Stromal cell of bone marrow (primary cell): ENCODE results near the gene CLEC2A.
"Not testable (repeated sequence)": the region's sequence is repeated elsewhere in the genome, so short reads cannot be mapped to it uniquely, and the experiment has no call there.

ENCODE experiments used
- DNase-seq: peaks from one replicate; pipeline ENCODE4 v3.0.0-alpha.2; 2012; ENCODE audit warnings: low read depth

Gene CLEC2A, protein sequence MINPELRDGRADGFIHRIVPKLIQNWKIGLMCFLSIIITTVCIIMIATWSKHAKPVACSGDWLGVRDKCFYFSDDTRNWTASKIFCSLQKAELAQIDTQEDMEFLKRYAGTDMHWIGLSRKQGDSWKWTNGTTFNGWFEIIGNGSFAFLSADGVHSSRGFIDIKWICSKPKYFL

DNA sequence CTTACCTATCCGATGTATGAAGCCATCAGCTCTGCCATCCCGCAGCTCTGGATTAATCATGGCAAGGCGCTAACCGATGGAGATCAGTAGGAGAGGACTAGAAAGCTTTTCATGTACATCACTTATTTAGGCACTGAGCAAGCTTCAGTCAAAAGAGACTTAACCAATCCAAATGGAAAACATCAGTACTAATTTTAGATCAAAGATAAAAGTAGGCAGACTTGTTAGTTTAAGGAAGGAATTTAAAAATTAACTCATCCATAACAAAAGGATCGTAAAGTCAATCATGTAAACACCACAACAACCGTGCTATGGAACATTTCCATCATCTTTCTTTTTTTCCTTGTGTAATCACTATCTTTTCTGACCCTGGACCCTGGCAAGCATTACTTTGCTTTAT, at the start of gene CLEC2A:
CLEC2A (minus strand) TSS at position 101 of the 400 bp plus-strand sequence; CDS start at position 60, 41 bp downstream.
- DNase-seq = no peak

DNA sequence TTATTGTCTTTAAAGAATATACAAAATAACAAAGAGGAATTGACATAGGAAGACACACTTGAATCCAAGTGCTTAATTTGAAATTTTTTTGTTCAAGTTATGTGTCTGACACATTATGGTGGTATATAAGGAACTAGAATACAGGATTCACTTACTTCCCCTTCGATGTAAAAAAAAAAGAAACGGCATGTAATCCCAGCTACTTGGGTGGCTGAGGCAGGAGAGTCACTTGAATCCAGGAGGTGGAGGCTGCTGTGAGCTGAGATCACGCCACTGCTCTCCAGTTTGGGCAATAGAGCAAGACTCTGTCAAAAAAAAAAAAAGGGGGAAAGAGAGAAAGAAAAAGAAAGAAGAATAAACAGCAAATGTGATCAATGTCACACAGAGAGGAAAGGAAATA, 48.0 kb upstream of the CLEC2A start:
- no peak for DNase-seq

DNA sequence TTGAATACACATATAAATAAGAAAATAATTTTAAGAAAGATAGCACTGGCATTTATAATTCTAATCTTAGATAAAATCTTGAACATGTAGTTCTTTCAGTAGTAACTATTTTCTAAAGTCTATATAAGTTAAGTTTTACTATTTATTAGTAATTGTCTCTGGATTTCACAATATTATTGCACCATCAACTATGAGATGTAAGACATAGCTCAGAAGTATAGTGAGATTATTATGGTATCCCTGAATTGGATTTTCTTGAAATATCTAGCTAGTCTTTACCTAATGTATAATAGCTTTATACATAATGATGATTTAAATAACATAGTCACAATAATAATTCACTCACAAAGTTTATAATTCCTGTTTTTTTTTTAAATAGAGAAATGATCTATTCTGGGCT, 45.7 kb upstream of the CLEC2A start:
- DNase-seq = no peak

DNA sequence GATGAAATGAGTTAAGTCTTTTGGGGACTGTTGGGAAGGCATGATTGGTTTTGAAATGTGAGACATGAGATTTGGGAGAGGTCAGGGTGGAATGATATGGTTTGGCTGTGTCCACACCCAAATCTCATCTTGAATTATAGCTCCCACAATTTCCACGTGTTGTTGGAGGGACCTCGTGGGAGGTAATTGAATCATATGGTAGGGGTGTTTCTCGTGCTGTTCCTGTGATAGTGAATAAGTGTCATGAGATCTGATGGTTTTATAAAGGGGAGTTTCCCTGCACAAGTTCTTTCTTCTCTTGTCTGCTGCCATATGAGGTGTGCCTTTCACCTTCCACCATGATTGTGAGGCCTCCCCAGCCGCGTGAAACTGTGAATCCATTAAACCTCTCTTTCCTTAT, 44.5 kb upstream of the CLEC2A start:
- not testable (repeated sequence) for DNase-seq

DNA sequence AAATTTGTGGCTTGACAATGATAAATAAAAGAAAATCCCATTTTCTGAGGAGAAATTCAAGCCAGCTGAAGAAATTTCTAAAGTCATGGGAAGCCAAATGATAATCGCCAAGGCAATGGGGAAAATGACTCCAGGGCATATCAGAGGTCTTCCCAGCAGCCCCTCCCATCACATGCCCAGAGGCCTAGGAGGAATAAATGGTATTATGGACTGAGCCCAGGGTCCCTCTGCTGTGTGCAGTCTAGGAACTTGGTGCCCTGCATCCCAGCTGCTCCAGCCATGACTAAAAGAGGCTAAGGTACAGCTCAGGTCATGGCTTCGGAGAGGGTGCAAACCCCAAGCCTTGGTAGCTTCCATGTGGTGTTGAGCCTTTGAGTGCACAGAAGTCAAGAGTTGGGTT, 43.4 kb upstream of the CLEC2A start:
- DNase-seq = no peak

DNA sequence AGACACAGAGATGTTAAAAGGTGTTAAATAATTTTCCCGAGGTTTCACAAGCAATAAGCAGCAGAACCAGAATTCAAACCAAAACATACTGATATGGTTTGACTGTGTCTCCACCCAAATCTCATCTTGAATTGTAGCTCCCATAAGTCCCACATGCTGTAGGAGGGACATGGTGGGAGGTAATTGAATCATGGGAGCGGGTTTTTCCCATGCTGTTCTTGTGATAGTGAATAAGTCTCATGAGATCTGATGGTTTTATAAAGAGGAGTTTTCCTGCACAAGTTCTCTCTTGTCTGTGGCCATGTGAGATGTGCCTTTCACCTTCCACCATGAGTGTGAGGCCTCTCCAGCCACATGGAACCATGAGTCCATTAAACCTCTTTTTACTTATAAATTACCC, 42.6 kb upstream of the CLEC2A start:
- DNase-seq = not testable (repeated sequence)

DNA sequence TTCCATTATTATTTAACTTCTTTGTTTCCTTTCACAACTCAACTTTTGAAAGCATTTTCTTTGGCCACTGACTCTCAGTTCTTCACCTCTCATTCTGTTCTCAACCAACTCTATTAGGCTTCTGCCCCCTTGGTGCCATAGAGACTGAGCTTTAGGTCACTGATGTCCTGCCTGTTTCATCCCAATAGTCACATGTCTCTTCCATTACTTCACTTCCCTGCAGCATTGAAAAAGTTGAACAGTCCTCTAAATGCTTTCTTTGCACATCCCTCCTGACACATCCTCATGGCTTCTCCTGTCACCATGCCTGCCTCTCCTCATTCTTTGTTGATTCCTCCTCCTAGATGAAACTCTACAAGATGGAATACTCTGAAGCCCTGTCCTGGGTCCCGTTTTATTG, 41.8 kb upstream of the CLEC2A start:
- DNase-seq = no peak

DNA sequence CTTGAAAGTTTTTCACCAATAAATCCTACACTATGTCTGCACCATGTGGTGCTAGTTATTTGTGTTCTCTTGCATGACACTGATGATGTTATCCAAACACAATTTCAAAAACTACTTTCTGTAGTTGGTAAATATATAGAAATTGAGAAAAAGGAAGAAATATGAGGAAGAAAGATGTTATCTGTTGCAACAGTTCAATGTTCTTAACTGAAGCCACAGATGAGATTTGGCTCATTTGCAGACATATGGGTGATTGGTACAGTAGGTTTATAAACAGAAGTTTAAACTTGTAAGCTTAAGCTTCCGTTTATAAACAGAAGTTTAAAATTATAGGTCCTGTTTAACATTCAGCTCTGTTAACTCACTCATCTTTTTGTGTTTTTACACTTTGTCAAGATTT, 39.0 kb upstream of the CLEC2A start, which contains the start of gene CLEC12A:
CLEC12A (plus strand) TSS at position 229 of the 400 bp plus-strand sequence. CDS start 188 bp downstream, outside the sequence.
- DNase-seq = no peak

DNA sequence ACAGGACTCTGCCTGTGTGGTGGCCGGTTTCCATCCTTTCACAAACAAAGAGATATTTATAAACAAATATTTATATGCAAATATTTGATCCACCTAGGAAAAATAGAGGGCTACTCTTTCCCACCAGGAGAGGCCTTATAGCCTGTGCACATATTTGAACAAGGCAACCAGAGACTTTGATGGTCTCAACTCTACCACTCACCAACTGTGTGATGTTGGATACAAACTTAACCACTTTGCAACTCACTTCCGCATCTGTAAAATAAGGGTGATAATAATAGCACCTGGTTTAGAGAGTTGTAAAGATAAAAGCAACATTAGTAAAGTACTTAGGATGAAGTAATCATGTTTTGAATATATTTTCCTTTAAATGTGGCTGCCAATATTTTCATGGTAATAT, 37.5 kb upstream of the CLEC2A start:
- DNase-seq = no peak

DNA sequence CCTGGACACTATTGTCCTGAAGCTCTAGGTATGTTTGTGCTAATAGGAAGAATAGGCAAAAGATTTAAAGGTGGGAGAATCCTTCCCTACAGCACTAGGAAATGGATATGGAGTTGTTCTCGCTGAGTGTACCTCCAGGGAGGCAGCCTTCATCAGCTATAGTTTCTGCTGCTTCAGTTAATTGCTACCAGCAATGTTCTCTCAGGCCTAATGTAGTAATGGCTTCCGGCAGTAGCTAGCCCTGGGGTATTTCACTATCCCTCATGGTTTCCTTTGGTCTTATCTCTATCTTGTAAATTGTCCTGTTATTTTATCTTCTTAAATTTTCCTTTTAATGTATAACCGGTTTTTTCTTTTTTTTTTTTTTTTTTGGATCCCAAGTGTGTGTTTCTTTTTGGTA, 29.7 kb upstream of the CLEC2A start:
- DNase-seq = no peak

DNA sequence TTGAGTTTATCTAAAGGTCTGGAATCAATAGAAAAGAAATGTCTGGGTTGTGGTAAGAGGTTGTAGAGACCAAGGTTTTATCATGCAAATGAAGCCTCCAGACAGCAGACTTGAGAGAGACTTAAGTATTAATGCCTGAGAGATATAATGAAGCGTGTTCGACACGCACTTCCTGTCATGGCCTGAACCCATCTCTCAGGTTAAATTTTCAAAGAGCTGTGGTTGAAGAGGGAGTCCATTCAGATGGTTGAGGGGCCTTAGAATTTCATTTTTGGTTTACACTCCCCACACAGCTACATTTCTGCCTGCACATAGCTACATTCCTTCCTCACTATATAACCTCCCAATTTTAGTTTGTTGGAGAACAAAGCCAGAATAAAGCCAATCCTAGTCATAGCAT, 28.9 kb upstream of the CLEC2A start:
- DNase-seq = no peak

DNA sequence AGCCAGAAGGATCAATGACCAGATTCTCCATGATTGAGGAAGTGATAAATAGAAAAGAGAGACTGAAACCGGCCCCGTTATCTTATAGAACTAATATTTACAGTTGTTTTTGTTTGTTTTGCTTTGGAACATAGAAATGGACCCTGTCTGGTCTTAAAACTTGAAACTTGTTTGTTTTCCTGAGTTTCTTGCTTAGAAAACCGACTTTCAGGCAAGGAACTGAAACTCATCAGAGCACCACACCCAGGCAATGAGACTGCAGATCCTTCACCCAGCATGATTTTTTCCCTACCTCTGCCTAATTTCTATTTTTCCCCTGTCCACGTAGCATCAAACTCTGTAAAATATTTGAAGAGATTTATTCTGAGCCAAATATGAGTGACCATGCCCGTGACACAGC, 28.4 kb upstream of the CLEC2A start:
- no peak for DNase-seq

DNA sequence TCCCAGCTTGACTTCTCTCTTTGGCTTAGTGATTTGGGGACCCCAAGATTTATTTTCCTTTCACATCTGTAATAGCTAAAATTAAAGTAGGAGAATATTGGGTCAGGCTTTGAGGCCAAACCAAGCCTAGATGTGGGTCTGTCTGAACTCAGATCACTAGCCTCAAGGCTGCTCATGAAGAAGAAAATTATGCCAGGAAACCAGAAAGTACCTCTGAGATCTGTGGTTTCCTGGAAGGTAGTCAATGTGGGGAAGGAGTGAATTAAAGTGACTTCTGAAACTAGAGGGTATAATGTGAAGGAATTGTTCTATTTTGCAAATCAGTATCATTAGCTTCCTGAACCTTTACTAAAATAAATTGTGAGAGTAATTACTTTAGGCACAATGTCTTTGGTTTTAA, 25.7 kb upstream of the CLEC2A start:
- DNase-seq = no peak

DNA sequence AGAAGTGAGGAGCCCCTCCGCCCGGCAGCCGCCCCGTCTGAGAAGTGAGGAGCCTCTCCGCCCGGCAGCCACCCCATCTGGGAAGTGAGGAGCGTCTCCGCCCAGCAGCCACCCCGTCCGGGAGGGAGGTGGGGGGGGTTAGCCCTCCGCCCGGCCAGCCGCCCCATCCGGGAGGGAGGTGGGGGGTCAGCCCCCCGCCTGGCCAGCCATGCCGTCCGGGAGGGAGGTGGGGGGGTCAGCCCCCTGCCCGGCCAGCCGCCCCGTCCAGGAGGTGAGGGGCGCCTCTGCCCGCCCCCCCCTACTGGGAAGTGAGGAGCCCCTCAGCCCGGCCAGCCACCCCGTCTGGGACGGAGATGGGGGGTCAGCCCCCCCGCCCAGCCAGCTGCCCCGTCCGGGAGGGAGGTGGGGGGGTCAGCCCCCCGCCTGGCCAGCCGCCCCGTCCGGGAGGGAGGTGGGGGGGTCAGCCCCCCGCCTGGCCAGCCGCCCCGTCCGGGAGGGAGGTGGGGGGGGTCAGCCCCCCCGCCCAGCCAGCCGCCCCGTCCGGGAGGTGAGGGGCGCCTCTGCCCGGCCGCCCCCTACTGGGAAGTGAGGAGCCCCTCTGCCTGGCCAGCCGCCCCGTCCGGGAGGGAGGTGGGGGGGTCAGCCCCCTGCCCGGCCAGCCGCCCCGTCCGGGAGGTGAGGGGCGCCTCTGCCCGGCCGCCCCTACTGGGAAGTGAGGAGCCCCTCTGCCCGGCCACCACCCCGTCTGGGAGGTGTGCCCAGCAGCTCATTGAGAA, 21.0 kb upstream of the CLEC2A start:
- DNase-seq = not testable (repeated sequence)

DNA sequence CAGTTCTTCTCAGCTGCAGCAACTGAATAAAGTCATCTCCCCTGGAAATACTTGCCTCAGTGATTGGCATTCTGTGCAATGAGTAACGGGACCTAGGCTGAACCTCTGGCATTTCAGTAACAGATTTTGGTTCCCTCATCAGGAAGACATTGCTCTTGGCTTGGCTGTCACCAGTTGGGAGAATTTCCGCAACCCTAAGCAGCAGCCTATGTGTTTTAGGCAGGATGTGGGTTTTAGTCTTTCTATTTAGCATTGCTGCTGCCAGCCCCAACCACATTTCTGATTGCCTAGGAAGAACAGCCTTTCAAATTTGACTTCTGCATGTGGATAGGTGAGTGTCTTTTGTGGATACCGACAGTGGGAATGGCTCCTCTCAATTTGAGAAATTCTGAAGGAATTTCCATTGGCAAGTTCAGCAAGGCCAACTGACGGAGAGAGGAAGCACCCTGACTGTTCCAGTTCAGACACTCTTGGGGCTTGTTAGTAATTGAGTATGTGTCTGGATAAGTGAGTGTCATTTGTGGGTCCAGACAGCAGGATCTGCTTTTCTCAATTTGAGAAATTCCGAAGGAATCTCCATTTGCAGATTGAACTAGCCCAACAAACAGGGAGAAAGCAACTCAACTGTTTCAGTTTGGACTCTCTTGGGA, 19.0 kb upstream of the CLEC2A start:
- DNase-seq = no peak

DNA sequence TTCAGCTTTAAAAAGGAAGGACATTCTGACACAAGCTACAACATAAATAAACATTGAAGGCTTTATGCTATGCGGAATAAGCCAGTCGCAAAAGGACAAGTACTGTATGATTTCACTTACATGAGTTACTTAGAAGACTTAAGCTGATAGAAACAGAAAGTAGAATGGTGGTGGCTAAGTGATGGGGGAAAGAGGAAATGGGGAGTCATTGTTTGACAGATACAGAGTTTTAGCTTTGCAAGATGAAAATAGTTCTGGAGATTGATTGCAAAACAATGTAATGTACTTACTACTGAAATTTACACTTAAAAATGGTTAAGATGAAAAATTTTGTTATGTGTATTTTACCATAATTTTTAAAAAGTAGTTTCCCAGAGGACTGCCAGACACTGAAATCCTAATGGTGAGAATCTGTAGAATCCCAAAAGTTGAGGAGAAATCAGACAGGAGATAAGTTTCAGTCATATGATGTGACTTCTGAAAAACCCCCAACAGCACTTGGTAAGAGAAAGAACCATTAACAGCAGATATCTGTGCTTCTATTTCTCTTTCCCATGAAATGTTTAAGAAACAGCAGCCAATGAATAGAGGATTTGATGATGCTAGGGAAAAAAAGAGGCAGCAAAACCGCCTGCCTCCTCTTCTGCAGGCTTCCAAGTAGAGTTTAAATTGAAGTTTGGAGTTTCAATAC, 16.6 kb upstream of the CLEC2A start:
- no peak for DNase-seq

DNA sequence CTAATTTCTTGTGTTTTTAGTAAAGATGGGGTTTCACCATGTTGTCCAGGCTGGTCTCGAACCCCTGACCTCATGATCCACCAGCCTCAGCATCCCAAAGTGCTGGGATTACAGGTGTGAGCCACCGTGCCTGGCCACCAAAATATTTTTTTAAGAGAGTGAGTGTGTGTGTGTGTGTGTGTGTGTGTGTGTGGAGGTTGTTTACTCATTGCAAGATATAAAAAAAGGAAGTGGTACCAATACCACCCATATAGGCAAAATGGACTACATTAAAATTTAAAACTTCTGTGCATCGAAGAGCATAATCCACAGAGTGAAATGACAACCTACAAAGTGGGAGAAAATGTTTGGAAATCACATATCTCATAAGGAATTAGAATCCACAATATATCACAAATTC, 15.5 kb upstream of the CLEC2A start:
- no peak for DNase-seq

DNA sequence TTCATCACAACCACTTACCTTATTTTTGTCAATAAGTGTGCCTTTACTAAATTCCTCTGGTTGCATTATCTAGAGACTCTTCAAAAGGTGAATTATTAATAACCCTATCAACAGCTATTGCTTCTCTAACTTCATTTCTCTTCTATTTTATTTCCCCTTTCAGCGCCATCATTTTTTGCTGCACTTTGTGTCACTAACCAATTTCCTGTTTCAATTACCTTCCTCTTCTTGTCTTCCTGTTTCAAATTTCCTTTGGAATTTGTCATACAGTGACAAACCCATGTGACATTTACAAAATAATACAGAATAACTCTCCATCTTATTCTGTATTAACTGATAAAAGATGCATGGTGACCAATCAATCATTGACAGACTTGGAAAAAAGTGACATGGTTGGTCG, 12.2 kb upstream of the CLEC2A start:
- DNase-seq = no peak

DNA sequence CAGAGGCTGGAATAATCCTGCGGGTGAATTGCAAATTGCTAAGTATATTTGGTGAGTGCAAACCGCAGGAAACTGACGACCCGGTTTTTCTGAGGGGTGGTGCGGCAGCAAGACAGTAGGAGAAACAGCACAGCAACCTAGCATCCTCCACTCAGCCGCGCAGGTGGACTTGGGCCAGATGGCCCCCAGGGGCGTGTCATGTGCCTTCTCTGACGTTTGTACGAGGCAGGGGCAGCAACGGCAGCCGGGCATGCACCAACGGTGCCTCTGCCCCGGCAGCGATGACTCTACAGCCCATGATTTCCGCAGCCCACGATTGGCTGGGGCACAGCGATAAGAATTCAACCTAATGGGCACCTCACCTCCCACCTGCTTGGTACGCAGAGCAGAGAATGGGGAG, 11.1 kb upstream of the CLEC2A start:
- DNase-seq = no peak

DNA sequence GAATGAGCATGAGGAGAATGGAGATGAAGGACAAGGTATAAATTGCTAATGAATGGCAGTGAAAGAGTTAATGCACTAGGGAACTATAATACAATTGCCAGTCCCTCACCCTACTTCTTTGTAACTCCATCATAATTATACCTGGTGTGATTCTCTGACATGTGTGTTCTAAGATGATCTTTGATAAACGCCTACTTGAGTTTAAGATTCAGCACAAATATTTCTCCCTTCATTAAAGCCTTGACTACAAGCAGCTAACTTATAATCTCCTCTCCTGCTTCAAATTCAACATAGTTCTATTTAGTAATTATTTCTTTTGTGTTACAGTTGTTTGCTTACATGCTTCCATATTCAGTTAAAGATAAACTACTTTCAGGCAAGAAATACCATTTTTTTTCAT, 9.7 kb upstream of the CLEC2A start:
- no peak for DNase-seq

DNA sequence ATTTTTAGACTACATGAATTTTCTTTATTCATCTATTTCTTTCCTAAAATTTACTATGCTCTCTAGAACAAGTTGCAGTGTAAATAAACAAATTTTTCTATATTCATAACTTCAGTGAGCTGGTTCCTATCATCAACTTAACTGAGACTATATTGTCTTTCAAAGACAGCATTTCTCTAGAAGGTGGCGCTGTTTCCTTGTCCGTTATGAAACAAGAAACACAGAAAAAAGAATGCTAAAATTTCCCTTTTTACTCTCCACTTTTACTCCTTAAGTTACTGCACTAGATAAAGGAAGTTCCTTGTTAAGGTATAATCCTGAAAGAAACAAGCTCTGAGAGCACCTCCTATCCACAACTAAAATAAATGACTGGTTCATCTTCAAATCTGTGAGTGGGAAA, 8.2 kb upstream of the CLEC2A start:
- no peak for DNase-seq

DNA sequence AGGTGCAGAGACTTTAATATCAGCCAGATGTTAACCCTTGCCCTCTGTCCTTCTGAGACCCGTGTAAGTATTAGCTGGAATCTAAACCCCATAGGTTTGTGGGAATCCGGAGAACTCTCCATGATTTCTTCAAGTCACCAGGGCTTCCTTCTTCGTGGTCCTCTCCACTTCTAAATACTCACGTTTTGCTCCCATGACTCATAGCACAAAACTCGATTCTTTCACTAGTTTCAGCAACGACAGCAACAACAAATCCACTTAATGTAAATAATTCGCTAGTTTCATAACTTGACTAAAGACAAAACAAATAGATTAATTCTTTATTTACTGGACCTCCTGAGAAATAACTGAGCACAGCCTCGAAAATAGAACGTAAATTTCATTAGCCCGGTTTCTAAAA, 4.4 kb upstream of the CLEC2A start:
- DNase-seq = no peak

DNA sequence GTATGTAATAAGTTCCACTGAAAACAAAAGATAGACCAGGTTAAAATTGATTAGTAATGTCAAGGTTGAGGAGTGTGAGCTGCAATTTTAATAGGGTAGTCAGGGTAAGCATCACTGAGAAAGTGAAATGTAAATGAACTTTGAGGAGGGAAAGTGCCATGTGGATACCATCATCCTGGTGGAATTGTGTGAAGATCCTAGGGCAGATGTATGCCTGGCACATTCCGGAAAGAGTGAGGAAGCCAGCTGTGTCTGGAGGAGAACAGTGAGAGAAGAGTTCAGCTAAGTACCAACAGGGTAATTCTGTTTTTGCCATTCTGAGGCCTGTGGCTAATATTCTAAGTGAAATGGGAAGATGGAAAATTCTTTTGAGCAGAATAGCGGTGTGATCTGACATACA, 2.9 kb upstream of the CLEC2A start:
- no peak for DNase-seq
